ENCODE measurements around the gene NUMBL. TPM values are rescaled to one million over a fixed set of nuclear protein-coding genes. Genes with fewer than 3 reads are reported as not detected.

NUMBL gene
- total RNA-seq, 1 experiment from 2014 or later: 41.7 TPM

DNA sequence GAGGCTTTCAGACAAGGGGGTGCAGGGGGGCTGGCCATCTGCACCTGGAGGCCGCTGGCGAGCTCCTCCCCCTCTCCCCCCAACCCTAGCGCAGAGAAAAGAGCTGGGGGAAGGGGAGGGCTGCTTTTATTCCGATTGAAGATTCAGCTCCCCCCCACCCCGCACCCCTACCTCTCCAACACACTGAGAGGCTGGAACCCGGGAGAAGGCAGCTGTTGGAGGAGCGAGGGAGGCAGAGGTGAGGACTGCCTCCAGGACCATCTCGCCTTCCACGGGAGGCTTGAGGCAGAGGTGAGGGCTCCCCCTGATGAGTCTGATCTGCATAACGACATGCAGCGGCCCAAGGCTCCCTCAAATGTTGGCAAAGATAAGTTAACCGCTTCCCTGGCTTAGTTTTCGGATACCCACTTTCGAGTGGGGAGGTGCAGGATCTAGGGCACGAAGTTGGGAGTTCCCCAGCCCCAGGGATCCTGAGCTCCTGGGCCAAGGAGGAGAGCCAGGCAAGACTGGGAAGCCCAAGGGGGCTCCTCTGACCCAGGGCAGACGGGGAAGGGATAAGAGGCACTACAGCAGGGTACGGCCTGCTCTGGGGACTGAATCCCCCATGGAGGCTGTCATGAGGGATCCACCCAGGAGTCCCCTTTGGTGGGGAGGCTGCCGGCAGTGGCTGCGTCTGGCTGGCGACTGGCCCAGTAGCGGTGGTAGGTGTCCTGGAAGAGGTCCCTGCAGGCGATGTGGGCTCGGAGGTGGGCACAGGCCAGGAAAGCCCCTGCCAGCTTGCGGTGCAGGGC is 1.2 kb upstream of the NUMBL start:
- Histone ChIP-seq H3K9me3 (ENCODE audit: control insufficient read depth in 1 of 2, insufficient read depth in 1 of 2, low read depth in 1 of 2, low read length in 2 of 2) (no peaks in the 10 kb centered on the region), H2AFZ (ENCODE audit: low read depth, low read length, poor library complexity, severe bottlenecking) (no peak overlapping the region), H3K79me2 (ENCODE audit: insufficient read depth, low read length) (peaks cover 29% of the 10 kb centered on the region), H3K4me2 (ENCODE audit: low read length) (peak overlapping the region; percentile 98), H3K4me1 (ENCODE audit: control insufficient read depth in 1 of 2, insufficient read depth in 2 of 2, low read length in 2 of 2) (peaks cover 12 to 26% of the 10 kb centered on the region in 2 experiments; a peak in 3 of 4 replicates), H3K36me3 (ENCODE audit: control insufficient read depth in 1 of 2, insufficient read depth in 2 of 2, low read length in 2 of 2) (peaks cover 1 to 7% of the 10 kb centered on the region in 2 experiments; a peak in 3 of 4 replicates), H3K27me3 (ENCODE audit: insufficient read depth, low read length) (no peaks in the 10 kb centered on the region), H3K9me2 (ENCODE audit: insufficient read depth) (no peaks in the 10 kb centered on the region), H3K4me3 (replicated peaks in 1 of 2; ENCODE audit: low read depth in 1 of 2, low read length in 2 of 2) (peak overlapping the region; percentile 51 to 80), H3K27ac (ENCODE audit: low read depth, low read length) (peak overlapping the region; percentile 88), H4K20me1 (ENCODE audit: insufficient read depth) (no peaks in the 10 kb centered on the region), H3K9ac (ENCODE audit: low read length) (peak overlapping the region; percentile 92)
- ChIA-PET POLR2A (interaction anchor here (0.7 to 1.6 kb wide), 3 partner anchors 8 to 266 kb away, joined by 3 to 5 read pairs (median 4); partner anchors contain the start of genes COQ8B, ITPKC and SERTAD1), RAD21 (ENCODE audit: low non-redundant PET in 1 of 2, low total read pairs in 2 of 2, uncharacterized antibody in 2 of 2, unreplicated experiment in 2 of 2) (no interaction called here), CTCF (no interaction called here)
- ATAC-seq (peak; percentile 4; the same call in 1 of the 2 replicates), DNase-seq (ENCODE audit: low read depth, low spot score) (no peak)
- no TSS peak for BruUV-seq (replicated peaks)
- intact Hi-C loops (cut with micrococcal nuclease): no loop called here
- TF ChIP-seq EZH2 (IDR thresholded peaks at IDR 0.05): no peak
- TF ChIP-seq, protein P1, sequence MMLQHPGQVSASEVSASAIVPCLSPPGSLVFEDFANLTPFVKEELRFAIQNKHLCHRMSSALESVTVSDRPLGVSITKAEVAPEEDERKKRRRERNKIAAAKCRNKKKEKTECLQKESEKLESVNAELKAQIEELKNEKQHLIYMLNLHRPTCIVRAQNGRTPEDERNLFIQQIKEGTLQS (IDR thresholded peaks at IDR 0.05): no peak
- TF ChIP-seq, protein P2, sequence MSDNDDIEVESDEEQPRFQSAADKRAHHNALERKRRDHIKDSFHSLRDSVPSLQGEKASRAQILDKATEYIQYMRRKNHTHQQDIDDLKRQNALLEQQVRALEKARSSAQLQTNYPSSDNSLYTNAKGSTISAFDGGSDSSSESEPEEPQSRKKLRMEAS (IDR thresholded peaks at IDR 0.05): no peak
- no peak for TF ChIP-seq RAD21 (IDR thresholded peaks at IDR 0.05; ENCODE audit: low read depth)
- TF ChIP-seq JUND (IDR thresholded peaks at IDR 0.05): no peak
- TF ChIP-seq, protein P3, sequence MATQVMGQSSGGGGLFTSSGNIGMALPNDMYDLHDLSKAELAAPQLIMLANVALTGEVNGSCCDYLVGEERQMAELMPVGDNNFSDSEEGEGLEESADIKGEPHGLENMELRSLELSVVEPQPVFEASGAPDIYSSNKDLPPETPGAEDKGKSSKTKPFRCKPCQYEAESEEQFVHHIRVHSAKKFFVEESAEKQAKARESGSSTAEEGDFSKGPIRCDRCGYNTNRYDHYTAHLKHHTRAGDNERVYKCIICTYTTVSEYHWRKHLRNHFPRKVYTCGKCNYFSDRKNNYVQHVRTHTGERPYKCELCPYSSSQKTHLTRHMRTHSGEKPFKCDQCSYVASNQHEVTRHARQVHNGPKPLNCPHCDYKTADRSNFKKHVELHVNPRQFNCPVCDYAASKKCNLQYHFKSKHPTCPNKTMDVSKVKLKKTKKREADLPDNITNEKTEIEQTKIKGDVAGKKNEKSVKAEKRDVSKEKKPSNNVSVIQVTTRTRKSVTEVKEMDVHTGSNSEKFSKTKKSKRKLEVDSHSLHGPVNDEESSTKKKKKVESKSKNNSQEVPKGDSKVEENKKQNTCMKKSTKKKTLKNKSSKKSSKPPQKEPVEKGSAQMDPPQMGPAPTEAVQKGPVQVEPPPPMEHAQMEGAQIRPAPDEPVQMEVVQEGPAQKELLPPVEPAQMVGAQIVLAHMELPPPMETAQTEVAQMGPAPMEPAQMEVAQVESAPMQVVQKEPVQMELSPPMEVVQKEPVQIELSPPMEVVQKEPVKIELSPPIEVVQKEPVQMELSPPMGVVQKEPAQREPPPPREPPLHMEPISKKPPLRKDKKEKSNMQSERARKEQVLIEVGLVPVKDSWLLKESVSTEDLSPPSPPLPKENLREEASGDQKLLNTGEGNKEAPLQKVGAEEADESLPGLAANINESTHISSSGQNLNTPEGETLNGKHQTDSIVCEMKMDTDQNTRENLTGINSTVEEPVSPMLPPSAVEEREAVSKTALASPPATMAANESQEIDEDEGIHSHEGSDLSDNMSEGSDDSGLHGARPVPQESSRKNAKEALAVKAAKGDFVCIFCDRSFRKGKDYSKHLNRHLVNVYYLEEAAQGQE (IDR thresholded peaks at IDR 0.05; ENCODE audit: low read depth): no peak
- TF ChIP-seq POLR2A (IDR thresholded peaks at IDR 0.05; ENCODE audit: borderline replicate concordance, extremely low read depth, insufficient read depth, insufficient read length): no peak
- TF ChIP-seq CBX3 (IDR thresholded peaks at IDR 0.05; ENCODE audit: low read depth): no peak
- no peak for TF ChIP-seq POLR2AphosphoS5 (IDR thresholded peaks at IDR 0.05; ENCODE audit: low read depth, low read length)
- no peak for TF ChIP-seq TCF7L2 (IDR thresholded peaks at IDR 0.05; ENCODE audit: borderline replicate concordance, extremely low read depth, insufficient read depth, insufficient read length)
- no peak for TF ChIP-seq EZH2phosphoT487 (IDR thresholded peaks at IDR 0.05; ENCODE audit: borderline replicate concordance)
- no peak for TF ChIP-seq SIN3A (IDR thresholded peaks at IDR 0.05; ENCODE audit: low read depth)

Data from HCT116 (cell line).